HepG2 (cell line): ENCODE measurements around the gene BMAL1. TPM values are rescaled to one million over a fixed set of nuclear protein-coding genes. Genes with fewer than 3 reads are reported as not detected.

Source experiments
- CHD2 ChIP-seq: IDR thresholded peaks from 2 replicates; pipeline ENCODE4 v1.6.1; 2011; ENCODE audit warnings: low read depth, low read length, improper control_type of control experiment
- EED ChIP-seq: sonication (generic); formaldehyde crosslinking; IDR thresholded peaks from 2 replicates; pipeline ENCODE4 v1.5.0; 2020; ENCODE audit warnings: mild to moderate bottlenecking, missing genetic modification reagents
- HNRNPLL ChIP-seq: fragments of 200-400 bp; formaldehyde crosslinking; IDR thresholded peaks from 2 replicates; pipeline ENCODE4 v1.6.1; 2017; ENCODE audit warnings: mild to moderate bottlenecking, low read depth, low read length; ENCODE audit not compliant: poor library complexity, severe bottlenecking
- KAT8 ChIP-seq: IDR thresholded peaks from 2 replicates; pipeline ENCODE4 v1.6.1; 2016; ENCODE audit warnings: missing genetic modification reagents, missing compliant biosample characterization
- KDM2A ChIP-seq: sonication (generic); formaldehyde crosslinking; IDR thresholded peaks from 2 replicates; pipeline ENCODE4 v1.4.0; 2020; ENCODE audit warnings: low read depth, missing genetic modification reagents, borderline replicate concordance
- KLF15 ChIP-seq: sonication (generic); formaldehyde crosslinking; IDR thresholded peaks from 2 replicates; pipeline ENCODE4 v1.8.1; 2023; ENCODE audit warnings: borderline replicate concordance, mild to moderate bottlenecking, inconsistent platforms, missing genetic modification reagents, mixed read lengths
- PHF21A ChIP-seq: sonication (generic); formaldehyde crosslinking; IDR thresholded peaks from 2 replicates; pipeline ENCODE4 v1.5.0; 2020; ENCODE audit warnings: mild to moderate bottlenecking, missing genetic modification reagents
- POLR2A ChIP-seq, 2 experiments: IDR thresholded peaks; 2 replicates each; pipeline ENCODE4 v1.6.1; 2011; ENCODE audit warnings: low read depth in 2 of 2, low read length in 2 of 2, mild to moderate bottlenecking in 1 of 2, moderate library complexity in 1 of 2; ENCODE audit not compliant: insufficient read depth in 1 of 2
- POLR2AphosphoS2 ChIP-seq: IDR thresholded peaks from 2 replicates; pipeline ENCODE4 v1.6.1; 2011; ENCODE audit warnings: low read depth, low read length, improper control_type of control experiment
- PRMT3 ChIP-seq: sonication (generic); formaldehyde crosslinking; IDR thresholded peaks from 2 replicates; pipeline ENCODE4 v1.8.1; 2022; ENCODE audit warnings: low read depth, mild to moderate bottlenecking, moderate library complexity, missing genetic modification reagents, borderline replicate concordance
- RFXAP ChIP-seq: sonication (generic); formaldehyde crosslinking; IDR thresholded peaks from 2 replicates; pipeline ENCODE4 v1.4.0; 2020; ENCODE audit warnings: missing genetic modification reagents, borderline replicate concordance
- SPEN ChIP-seq: sonication (generic); formaldehyde crosslinking; IDR thresholded peaks from 2 replicates; pipeline ENCODE4 v1.5.1; 2020; ENCODE audit warnings: low read depth, mild to moderate bottlenecking, missing genetic modification reagents
- THAP11 ChIP-seq: IDR thresholded peaks from 2 replicates; pipeline ENCODE4 v1.6.1; 2016; ENCODE audit warnings: missing biosample characterization, missing genetic modification reagents
- ZFP36L1 ChIP-seq: sonication (generic); formaldehyde crosslinking; IDR thresholded peaks from 2 replicates; pipeline ENCODE4 v1.8.0; 2022; ENCODE audit warnings: mild to moderate bottlenecking, missing genetic modification reagents, moderate library complexity
- ZFP36L2 ChIP-seq: sonication (generic); formaldehyde crosslinking; IDR thresholded peaks from 2 replicates; pipeline ENCODE4 v1.4.0; 2020; ENCODE audit warnings: missing genetic modification reagents
- ZFP91 ChIP-seq: sonication (generic); formaldehyde crosslinking; IDR thresholded peaks from 2 replicates; pipeline ENCODE4 v1.9.0; 2022; ENCODE audit warnings: missing genetic modification reagents, mild to moderate bottlenecking, borderline replicate concordance
- ZMAT3 ChIP-seq: sonication (generic); formaldehyde crosslinking; conservative IDR thresholded peaks from 2 replicates; pipeline ENCODE4 v1.7.0; 2021; ENCODE audit warnings: missing genetic modification reagents
- ZNF607 ChIP-seq: sonication (generic); formaldehyde crosslinking; IDR thresholded peaks from 2 replicates; pipeline ENCODE4 v1.5.1; 2020; ENCODE audit warnings: missing genetic modification reagents, mild to moderate bottlenecking, borderline replicate concordance
- polyA plus RNA-seq, 8 experiments: library from polyadenylated mRNA; depleted of rRNA in 3 of 8; stranded (reverse) in 7 of 8; unstranded in 1 of 8; fragments of >200 nt; fragmentation: Illumina TruSeq in 4 of 8; extraction: Trizol in 4 of 8; gene quantifications; 2 replicates each; pipeline versions ENCODE4 v1.2.1 to v1.2.3, GENCODE V29; 2011 to 2016; ENCODE audit warnings: low read depth in 4 of 8, missing spikeins in 1 of 8, mixed read lengths in 1 of 8; ENCODE audit not compliant: insufficient read depth in 1 of 8
- total RNA-seq, 5 experiments: library from RNA; depleted of rRNA; stranded (reverse); fragments of >200 nt; fragmentation: Illumina TruSeq; extraction: Trizol; gene quantifications; 2 replicates each; pipeline ENCODE4 v1.2.3, GENCODE V29; 2016; ENCODE audit warnings: low read depth in 1 of 5
- TF ChIP-seq, protein P1 (sequence below): sonication (generic); formaldehyde crosslinking; IDR thresholded peaks from 2 replicates; pipeline ENCODE4 v1.5.0; 2020; ENCODE audit warnings: missing genetic modification reagents
- TF ChIP-seq, protein P2 (sequence below): fragments of 450-650 bp; IDR thresholded peaks from 2 replicates; pipeline ENCODE4 v1.6.1; 2017

BMAL1 gene
- total and polyA plus RNA-seq, 2 of the 13 experiments (the other 11 are each of a cell fraction or from before 2014, with no cell fraction given): 4.5 to 4.8 TPM

GRCh38 chr11:13276832-13277767, 490 bp upstream of the BMAL1 start (continued):
- TF ChIP-seq ZFP91 (CRISPR knock-in tag) (0 out of 2 replicates have a peak, but pooled peaks have one; percentile 23), EED (CRISPR knock-in tag) (0 out of 2 replicates have a peak, but pooled peaks have one; percentile 32), CHD2 (peak; percentile 62; the same call in 1 of the 2 replicates), PHF21A (peak; percentile 66; the same call in 1 of the 2 replicates), ZFP36L2 (CRISPR knock-in tag) (no peak), RFXAP (CRISPR knock-in tag) (peak; percentile 96), KDM2A (CRISPR knock-in tag) (0 out of 2 replicates have a peak, but pooled peaks have one; percentile 57), THAP11 (peak; percentile 44; the same call in 1 of the 2 replicates), POLR2A (IDR thresholded peaks at IDR 0.05; ENCODE audit: insufficient read depth in 1 of 2, low read depth in 2 of 2, low read length in 2 of 2) (peak in 1 of 2 experiments; percentile 63; a peak in 1 of 4 replicates), KAT8 (peak; percentile 45; the same call in 1 of the 2 replicates), ZMAT3 (CRISPR knock-in tag) (no peak), PRMT3 (CRISPR knock-in tag) (no peak), ZFP36L1 (CRISPR knock-in tag) (no peak), KLF15 (CRISPR knock-in tag) (peak; percentile 67; the same call in 1 of the 2 replicates), HNRNPLL (peak; percentile 72), ZNF607 (CRISPR knock-in tag) (peak; percentile 84), POLR2AphosphoS2 (no peak), SPEN (peak; percentile 29; the same call in 1 of the 2 replicates)
- TF ChIP-seq, protein P1, sequence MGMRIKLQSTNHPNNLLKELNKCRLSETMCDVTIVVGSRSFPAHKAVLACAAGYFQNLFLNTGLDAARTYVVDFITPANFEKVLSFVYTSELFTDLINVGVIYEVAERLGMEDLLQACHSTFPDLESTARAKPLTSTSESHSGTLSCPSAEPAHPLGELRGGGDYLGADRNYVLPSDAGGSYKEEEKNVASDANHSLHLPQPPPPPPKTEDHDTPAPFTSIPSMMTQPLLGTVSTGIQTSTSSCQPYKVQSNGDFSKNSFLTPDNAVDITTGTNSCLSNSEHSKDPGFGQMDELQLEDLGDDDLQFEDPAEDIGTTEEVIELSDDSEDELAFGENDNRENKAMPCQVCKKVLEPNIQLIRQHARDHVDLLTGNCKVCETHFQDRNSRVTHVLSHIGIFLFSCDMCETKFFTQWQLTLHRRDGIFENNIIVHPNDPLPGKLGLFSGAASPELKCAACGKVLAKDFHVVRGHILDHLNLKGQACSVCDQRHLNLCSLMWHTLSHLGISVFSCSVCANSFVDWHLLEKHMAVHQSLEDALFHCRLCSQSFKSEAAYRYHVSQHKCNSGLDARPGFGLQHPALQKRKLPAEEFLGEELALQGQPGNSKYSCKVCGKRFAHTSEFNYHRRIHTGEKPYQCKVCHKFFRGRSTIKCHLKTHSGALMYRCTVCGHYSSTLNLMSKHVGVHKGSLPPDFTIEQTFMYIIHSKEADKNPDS (CRISPR knock-in tag): no peak
- TF ChIP-seq, protein P2, sequence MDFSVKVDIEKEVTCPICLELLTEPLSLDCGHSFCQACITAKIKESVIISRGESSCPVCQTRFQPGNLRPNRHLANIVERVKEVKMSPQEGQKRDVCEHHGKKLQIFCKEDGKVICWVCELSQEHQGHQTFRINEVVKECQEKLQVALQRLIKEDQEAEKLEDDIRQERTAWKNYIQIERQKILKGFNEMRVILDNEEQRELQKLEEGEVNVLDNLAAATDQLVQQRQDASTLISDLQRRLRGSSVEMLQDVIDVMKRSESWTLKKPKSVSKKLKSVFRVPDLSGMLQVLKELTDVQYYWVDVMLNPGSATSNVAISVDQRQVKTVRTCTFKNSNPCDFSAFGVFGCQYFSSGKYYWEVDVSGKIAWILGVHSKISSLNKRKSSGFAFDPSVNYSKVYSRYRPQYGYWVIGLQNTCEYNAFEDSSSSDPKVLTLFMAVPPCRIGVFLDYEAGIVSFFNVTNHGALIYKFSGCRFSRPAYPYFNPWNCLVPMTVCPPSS: no peak
